Astrocyte of the spinal cord (primary cell): ENCODE data around the gene AMACR.

Source experiments
- DNase-seq: peaks from one replicate; pipeline ENCODE4 v3.0.0; 2011; ENCODE audit warnings: low read depth, low spot score
- H3K4me3 ChIP-seq: 2 replicates; pipeline ENCODE4 v1.5.1; 2011; ENCODE audit warnings: low read depth, mild to moderate bottlenecking, low read length, moderate library complexity
- CTCF ChIP-seq: IDR thresholded peaks from 2 replicates; pipeline ENCODE4 v1.5.1; 2012; ENCODE audit warnings: low read depth, mild to moderate bottlenecking, low read length, inconsistent platforms
- in situ Hi-C: cut with HindIII; loops from 2 replicates; pipeline ENCODE4 v1.10.0; 2017; ENCODE audit warnings: low sequenced_read_pairs

AMACR gene

GRCh38 chr5:34030048-34030447 is 22.2 kb upstream of the AMACR start:
- no peak for DNase-seq
- no peak for TF ChIP-seq CTCF
- no peak overlapping the region for H3K4me3 ChIP-seq
- in situ Hi-C loops: no loop called here

DNA sequence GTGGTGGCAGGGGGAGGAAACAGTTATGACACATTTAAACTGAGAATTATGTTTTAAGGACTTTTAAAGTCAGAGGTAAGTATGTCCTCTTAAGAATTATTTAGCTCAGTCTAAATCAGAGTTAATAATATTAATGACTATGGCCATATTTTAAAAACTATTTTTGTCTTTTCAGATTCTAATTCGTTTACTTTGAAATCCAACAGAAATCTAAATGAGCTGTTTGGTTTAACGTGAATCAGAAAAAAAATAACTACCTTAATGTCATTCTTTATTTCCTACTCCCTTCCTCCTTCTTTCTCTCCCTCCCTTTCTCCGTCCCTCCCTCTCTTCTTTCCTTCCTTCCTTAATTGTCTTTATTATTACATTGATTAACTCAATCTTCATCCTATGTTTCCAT is 20.5 kb upstream of the AMACR start:
- TF ChIP-seq CTCF: no peak
- H3K4me3 ChIP-seq: no peak overlapping the region
- DNase-seq: no peak
- in situ Hi-C loops: no loop called here

GRCh38 chr5:34026089-34026761 is 18.4 kb upstream of the AMACR start:
- in situ Hi-C loops: no loop called here
- no peak for TF ChIP-seq CTCF
- H3K4me3 ChIP-seq: no peak overlapping the region
- DNase-seq: no peak

DNA sequence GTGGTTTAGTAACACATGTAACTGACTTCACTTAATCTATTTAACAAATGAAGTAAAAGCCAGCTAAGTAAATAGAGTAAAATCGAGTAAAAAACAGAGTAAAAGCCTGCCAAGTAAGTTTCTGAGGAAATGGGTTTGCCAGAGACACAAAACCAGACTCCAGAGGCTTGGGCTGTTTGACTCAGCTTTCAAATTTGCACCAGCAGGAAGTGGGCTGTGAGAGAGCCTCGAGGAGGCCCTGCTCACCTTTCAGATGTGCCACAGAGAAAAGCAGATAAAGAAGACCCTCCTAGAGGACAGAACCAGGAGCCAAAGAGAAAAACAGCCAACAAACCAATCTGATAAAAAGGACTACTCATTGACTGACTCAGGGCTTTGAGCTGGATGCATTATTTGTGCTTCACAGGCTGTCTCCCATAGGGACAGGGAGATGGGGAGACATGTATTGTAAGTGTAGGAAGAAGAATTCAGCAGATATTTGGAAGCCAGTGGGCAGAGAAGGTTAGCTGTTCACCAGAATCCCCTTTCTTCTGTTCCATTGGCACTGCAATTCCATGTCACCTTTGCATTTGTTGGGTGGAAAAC is 14.4 kb upstream of the AMACR start:
- H3K4me3 ChIP-seq: no peak overlapping the region
- DNase-seq: peak; percentile 71
- in situ Hi-C loops: no loop called here
- no peak for TF ChIP-seq CTCF

DNA sequence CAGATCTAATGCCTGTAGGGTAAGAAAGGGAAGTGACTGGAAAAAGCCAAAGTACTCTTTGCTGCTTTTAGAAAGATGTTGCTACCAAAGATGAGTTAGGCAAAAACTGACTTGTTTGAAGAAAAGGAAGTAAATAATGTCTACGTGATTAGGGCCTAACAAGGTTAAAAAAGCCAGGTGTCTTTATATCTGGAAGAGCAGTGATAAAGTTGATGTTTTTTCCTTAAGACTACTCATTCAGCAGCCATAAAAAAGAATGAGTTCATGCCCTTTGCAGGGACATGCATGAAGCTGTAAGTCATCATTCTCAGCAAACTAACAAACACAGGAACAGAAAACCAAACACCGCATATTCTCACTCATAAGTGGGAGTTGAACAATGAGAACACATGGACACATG is 13.5 kb upstream of the AMACR start:
- in situ Hi-C loops: no loop called here
- no peak for TF ChIP-seq CTCF

GRCh38 chr5:34020726-34021125 is 12.9 kb upstream of the AMACR start:
- no peak for TF ChIP-seq CTCF
- no peak for DNase-seq
- H3K4me3 ChIP-seq: no peak overlapping the region
- in situ Hi-C loops: no loop called here

More for the DNA sequence above, 13.5 kb upstream of the AMACR start:
- H3K4me3 ChIP-seq: no peak overlapping the region
- no peak for DNase-seq
